ENCODE results near the gene DBN1.

The DBN1 gene

GRCh38 chr5:177449140-177450061 lies 24.0 kb downstream of the DBN1 start:
- no peak for TF ChIP-seq FOXP2 (optimal IDR thresholded peaks at IDR 0.05; ENCODE audit: borderline replicate concordance, extremely low read depth, extremely low read length, insufficient read depth)
- no peak for TF ChIP-seq POLR2AphosphoS5 (IDR thresholded peaks at IDR 0.05; ENCODE audit: low read depth, low read length)
- TF ChIP-seq, protein P1, sequence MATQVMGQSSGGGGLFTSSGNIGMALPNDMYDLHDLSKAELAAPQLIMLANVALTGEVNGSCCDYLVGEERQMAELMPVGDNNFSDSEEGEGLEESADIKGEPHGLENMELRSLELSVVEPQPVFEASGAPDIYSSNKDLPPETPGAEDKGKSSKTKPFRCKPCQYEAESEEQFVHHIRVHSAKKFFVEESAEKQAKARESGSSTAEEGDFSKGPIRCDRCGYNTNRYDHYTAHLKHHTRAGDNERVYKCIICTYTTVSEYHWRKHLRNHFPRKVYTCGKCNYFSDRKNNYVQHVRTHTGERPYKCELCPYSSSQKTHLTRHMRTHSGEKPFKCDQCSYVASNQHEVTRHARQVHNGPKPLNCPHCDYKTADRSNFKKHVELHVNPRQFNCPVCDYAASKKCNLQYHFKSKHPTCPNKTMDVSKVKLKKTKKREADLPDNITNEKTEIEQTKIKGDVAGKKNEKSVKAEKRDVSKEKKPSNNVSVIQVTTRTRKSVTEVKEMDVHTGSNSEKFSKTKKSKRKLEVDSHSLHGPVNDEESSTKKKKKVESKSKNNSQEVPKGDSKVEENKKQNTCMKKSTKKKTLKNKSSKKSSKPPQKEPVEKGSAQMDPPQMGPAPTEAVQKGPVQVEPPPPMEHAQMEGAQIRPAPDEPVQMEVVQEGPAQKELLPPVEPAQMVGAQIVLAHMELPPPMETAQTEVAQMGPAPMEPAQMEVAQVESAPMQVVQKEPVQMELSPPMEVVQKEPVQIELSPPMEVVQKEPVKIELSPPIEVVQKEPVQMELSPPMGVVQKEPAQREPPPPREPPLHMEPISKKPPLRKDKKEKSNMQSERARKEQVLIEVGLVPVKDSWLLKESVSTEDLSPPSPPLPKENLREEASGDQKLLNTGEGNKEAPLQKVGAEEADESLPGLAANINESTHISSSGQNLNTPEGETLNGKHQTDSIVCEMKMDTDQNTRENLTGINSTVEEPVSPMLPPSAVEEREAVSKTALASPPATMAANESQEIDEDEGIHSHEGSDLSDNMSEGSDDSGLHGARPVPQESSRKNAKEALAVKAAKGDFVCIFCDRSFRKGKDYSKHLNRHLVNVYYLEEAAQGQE (IDR thresholded peaks at IDR 0.05; ENCODE audit: insufficient read depth in 1 of 2, low read depth in 2 of 2, low read length in 2 of 2): no peak
- no peak for TF ChIP-seq SIN3A (IDR thresholded peaks at IDR 0.05; ENCODE audit: borderline replicate concordance, insufficient read depth, low read length)
- no peak for TF ChIP-seq TAF1 (IDR thresholded peaks at IDR 0.05; ENCODE audit: borderline replicate concordance, insufficient read depth, low read length)

DNA sequence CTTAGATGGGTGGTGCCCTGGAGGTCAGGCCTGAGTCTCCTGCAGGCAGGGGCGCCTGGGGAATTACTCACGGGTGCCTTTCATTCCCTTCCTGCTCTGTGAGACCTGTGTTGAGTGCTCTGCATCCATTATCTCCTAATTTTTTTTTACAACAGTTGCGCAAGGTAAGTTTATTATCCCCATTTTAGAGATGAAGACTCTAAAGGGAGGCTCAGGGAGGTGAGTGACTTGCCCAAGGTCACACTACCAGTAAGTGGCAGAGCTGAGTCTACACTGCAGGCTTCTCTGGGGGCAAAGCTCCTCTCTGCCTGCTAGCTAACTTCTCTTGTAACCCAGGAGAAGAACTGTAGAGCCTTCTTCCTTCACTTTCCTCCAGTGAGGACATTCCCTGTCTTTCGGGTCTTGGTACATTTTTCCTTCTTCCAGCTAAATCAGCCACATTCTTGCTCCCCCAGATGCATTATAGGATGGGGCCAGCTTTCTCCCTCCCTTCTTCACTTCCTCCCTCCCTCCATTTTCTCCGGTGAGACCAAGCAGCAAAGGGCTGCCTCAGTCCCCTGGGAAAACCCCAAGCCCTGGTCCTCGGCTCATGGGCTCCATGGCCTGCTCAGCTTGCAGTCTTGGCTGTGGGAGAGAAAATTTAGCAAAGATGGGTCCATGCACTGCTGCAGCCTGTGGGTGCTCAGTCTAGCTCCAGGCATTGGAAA lies 25.0 kb downstream of the DBN1 start:
- TF ChIP-seq, protein P1 (IDR thresholded peaks at IDR 0.05; ENCODE audit: insufficient read depth in 1 of 2, low read depth in 2 of 2, low read length in 2 of 2): no peak
- TF ChIP-seq SIN3A (IDR thresholded peaks at IDR 0.05; ENCODE audit: borderline replicate concordance, insufficient read depth, low read length) (no peak), FOXP2 (optimal IDR thresholded peaks at IDR 0.05; ENCODE audit: borderline replicate concordance, extremely low read depth, extremely low read length, insufficient read depth) (no peak), TAF1 (IDR thresholded peaks at IDR 0.05; ENCODE audit: borderline replicate concordance, insufficient read depth, low read length) (no peak), POLR2AphosphoS5 (IDR thresholded peaks at IDR 0.05; ENCODE audit: low read depth, low read length) (no peak)

- TF ChIP-seq TAF1 (IDR thresholded peaks at IDR 0.05; ENCODE audit: borderline replicate concordance, insufficient read depth, low read length): no peak
- no peak for TF ChIP-seq FOXP2 (optimal IDR thresholded peaks at IDR 0.05; ENCODE audit: borderline replicate concordance, extremely low read depth, extremely low read length, insufficient read depth)
- TF ChIP-seq SIN3A (IDR thresholded peaks at IDR 0.05; ENCODE audit: borderline replicate concordance, insufficient read depth, low read length): no peak
- TF ChIP-seq POLR2AphosphoS5 (IDR thresholded peaks at IDR 0.05; ENCODE audit: low read depth, low read length): no peak
- TF ChIP-seq, protein P1 (IDR thresholded peaks at IDR 0.05; ENCODE audit: insufficient read depth in 1 of 2, low read depth in 2 of 2, low read length in 2 of 2): no peak
Observed at GRCh38 chr5:177447611-177448243, 25.7 kb downstream of the DBN1 start.

DNA sequence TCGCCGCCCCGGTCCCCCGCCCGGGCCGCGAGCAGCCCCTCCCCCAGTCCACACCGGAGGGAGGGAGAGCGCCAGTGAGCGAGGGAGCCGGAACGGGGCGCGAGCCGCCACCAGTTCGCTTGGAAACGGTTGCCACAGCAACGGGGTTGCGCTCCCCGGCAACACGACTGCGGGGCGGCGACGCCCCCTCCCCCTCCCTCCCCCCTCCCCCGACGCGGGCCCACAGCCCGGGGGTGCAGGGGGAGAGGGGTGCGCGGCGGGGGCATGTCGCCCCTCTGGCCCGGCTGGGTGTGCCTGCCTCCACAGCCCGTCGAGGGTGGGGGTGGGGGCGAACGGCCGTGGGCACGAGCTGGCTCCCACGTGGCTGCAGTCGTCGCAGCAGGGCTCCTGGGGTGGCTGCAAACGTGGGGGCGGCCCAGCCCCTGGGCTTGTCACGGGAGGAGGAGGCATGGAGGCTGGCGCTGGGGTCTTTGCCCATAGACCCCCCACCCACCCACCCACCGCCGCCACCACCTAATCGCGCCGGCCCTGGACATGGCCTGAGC lies 26.3 kb downstream of the DBN1 start:
- TF ChIP-seq SIN3A (IDR thresholded peaks at IDR 0.05; ENCODE audit: borderline replicate concordance, insufficient read depth, low read length) (no peak), POLR2AphosphoS5 (IDR thresholded peaks at IDR 0.05; ENCODE audit: low read depth, low read length) (no peak), FOXP2 (optimal IDR thresholded peaks at IDR 0.05; ENCODE audit: borderline replicate concordance, extremely low read depth, extremely low read length, insufficient read depth) (no peak), TAF1 (IDR thresholded peaks at IDR 0.05; ENCODE audit: borderline replicate concordance, insufficient read depth, low read length) (no peak)
- TF ChIP-seq, protein P1 (IDR thresholded peaks at IDR 0.05; ENCODE audit: insufficient read depth in 1 of 2, low read depth in 2 of 2, low read length in 2 of 2): no peak
